HG02763 (cell line): Measurements from ENCODE around the gene RTN1.

Source experiments
- ATAC-seq: cut with Tn5 transposase; IDR thresholded peaks from one replicate; pipeline ENCODE4 v1.9.1; 2021; ENCODE audit warnings: mild to moderate bottlenecking, moderate library complexity; ENCODE audit not compliant: unreplicated experiment

Gene RTN1

GRCh38 chr14:59803052-59803540 is 67.5 kb downstream of the RTN1 start:
- no peak for ATAC-seq

GRCh38 chr14:59788176-59788575 is 82.4 kb downstream of the RTN1 start:
- ATAC-seq: no peak

- no peak for ATAC-seq
Measured at GRCh38 chr14:59787045-59787674, 83.4 kb downstream of the RTN1 start.

DNA sequence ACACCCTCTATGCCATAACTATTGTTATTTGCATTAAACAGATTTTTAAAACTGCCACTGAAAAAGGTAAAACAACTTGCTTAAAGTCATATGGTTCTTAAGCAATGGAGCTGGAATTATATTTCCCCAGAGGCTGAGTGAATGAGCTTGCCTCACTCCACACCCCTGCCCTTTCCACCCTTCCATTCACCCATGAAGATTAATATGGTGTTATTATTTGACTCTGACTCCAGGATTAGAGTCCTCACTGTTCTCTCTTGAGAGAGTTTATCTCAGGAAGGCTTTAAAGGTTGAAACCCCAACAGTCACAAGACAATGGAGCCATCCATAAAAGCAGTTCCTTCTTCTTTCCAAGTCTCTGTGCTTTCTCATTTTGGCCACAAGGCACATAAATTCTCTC is 84.9 kb downstream of the RTN1 start:
- ATAC-seq: no peak

GRCh38 chr14:59782760-59783159 is 87.8 kb downstream of the RTN1 start:
- no peak for ATAC-seq

DNA sequence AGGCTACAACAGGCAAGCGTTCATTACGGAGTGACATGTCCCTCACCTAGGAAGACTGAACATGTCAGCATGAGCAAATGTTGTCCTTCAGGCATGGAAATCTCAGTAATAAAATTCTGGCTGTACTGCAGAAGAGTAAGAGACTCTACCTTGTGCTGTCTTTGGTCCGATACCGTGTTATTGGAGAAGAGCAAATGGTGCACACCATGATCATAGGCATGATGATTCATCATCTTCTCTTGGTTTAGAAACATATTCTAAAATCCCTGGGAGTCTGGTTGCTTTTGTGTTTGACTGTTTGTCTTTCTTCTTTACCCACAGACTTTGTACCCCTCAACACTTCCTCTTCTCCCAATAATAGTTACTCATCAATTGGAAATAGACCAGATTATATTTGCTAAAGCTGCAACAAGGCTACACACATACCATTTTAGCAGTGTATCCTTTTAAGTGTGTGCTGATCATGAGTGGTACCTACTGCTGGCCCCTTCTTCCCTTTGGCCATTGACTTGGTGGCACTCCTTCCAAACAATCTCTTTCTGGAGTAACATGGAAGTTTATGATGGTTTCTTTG is 93.5 kb downstream of the RTN1 start:
- no peak for ATAC-seq

- no peak for ATAC-seq
Measured at GRCh38 chr14:59776468-59776867, 94.1 kb downstream of the RTN1 start.

DNA sequence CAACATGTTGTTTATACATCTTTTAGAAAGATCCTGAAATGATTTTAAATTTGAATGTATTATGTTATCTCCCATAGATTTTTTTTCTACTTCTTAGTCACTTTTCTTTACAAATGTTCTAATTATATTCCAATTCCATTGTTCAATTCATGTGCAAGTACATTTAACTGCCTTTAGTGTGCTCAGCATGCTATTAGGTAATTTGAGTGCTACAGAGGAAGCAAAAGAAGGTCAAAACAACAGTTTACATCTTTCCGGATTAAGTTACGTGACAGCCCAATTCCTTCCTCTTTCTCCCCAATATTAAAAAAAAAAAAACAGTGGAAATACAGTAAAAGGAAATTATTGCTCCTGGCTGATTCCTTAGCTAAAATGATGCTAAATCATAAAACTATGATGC is 98.3 kb downstream of the RTN1 start:
- no peak for ATAC-seq

- ATAC-seq: no peak
Measured at GRCh38 chr14:59771577-59771976, 99.0 kb downstream of the RTN1 start.

- ATAC-seq: no peak
Measured at GRCh38 chr14:59769586-59769985, 101.0 kb downstream of the RTN1 start.

DNA sequence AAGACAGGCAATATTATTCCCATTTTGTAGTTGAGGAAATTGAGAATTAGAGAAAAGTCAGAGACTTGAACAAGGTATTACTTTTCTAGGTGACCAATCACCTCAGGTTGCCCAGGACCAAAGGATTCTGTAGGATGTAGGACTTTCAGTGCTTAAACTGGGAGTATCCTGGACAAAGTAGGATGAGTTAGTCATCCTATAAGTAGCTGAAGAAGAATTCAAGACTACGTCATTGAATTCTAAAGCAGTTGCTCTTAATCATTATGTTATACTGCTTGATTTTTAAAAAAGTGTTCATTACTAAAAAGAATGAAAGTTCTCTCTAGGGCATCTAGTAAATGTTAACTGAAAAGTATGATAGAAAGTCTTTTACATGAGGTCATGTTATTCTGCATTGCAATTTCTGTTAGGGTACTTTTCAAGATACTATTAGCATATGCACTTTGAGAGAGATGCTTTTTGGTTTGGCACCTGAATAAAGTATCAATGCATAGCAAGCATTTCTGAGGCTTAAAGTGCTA is 101.7 kb downstream of the RTN1 start:
- ATAC-seq: no peak

DNA sequence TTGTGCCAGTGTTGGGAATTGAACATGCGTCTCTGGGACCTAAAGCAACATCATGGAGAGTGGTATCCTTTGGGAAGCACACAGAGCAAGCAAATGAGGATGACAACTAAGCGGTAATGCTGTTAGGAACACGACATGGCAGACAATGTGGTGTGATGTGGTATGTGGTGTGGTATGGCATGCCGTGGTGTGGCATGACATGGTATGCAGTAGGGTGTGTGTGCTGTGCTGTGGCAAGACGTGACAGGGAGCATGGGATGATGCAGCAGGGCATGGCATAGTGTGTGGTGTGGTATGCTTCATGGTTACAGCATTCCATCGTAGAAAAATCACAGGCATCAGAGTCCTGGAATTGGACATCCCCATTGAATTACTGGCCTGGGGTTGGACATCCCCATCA is 108.7 kb downstream of the RTN1 start:
- no peak for ATAC-seq

- ATAC-seq: no peak
Measured at GRCh38 chr14:59755409-59756135, 115.0 kb downstream of the RTN1 start.

- no peak for ATAC-seq
Measured at GRCh38 chr14:59754256-59754655, 116.3 kb downstream of the RTN1 start.

DNA sequence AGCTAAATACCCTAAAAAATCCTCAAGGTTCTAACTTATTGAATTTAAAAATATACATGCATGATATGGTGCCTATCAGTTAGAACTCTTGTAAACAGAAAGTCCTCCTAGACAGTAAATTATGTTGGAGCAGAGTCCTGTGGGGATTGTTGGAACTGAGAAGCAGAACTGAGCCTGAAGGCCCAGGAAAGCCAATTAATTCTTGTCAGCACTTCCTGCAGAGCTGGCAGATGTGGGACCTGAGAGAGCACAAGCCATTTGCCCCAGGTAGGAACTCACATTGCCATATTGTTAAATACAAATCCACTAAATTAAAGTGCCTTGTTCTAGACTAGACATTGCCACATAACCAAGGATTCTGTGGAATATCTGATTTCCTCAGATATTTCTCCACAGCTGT is 117.1 kb downstream of the RTN1 start:
- no peak for ATAC-seq

- ATAC-seq: no peak
Measured at GRCh38 chr14:59751578-59751977, 119.0 kb downstream of the RTN1 start.

DNA sequence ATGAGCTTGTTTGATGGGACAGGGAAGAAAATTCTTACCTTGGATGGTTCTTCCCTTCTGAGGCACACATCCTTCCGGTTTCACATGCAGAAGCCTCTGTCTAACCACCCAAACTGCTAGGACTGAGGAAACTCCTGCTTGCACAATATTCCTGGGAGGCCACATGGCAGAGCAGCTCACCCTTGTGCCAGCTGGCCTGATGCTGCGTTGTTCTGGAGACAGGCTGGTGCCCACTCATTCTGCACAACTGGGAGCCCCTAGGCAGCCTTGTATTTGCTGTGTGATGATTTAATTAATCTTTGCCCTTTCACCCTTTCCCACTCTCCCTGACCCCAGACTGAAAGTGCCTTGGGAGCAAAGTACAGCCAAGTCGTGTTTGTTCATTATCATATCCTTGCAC is 130.8 kb downstream of the RTN1 start:
- ATAC-seq: no peak

- ATAC-seq: no peak
Measured at GRCh38 chr14:59728304-59728703, 142.3 kb downstream of the RTN1 start.

GRCh38 chr14:59727073-59727661 is 143.4 kb downstream of the RTN1 start:
- no peak for ATAC-seq

- no peak for ATAC-seq
Measured at GRCh38 chr14:59711080-59711479, 159.5 kb downstream of the RTN1 start.

DNA sequence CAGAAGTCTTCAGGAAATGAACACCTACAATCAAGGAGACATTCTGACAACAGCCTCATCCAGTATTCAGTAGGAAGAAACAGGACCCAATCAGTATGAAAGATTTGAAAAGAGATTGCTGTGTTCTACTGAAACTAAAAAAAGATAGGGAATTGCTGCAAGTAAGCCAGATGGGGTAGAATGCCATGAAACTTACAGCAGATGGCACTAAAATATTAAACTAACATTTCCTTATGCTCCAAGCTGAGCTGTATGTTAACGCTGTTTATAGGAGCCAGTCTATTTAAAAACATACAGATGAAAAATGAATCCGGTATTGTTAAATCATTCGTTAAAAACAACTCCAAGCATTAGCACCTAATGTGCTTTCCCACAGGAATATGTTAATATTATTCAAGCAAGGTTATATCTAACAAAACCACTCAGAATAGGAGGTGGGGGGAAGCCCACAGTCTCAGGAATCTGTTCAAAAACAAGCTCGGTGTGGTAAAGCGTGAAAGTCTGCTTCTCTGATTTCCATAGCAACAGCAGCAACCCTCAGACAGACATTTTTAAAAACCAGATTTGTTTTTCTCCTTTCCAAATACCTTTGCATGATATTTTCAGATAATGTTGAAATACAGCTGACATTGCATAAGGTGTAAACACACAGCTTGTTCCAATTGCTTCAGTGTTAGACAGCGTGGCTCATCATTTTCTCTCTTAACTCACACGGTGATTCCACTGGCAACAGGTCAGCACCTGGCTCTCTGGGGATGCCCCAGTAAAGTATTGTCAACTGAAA is 162.6 kb downstream of the RTN1 start:
- ATAC-seq: no peak
